Mesendoderm (in vitro differentiated cells): ENCODE measurements around the gene NEDD4L.
"Not testable (repeated sequence)": the region's sequence is repeated elsewhere in the genome, so short reads cannot be mapped to it uniquely, and the experiment has no call there.

ENCODE experiments used
- DNase-seq: peaks from one replicate; pipeline ENCODE4 v3.0.0; 2013
- H2AK5ac ChIP-seq: 2 replicates; pipeline ENCODE4 v1.6.1; 2013; ENCODE audit warnings: low read length, inconsistent platforms
- H2BK120ac ChIP-seq: 2 replicates; pipeline ENCODE4 v1.6.1; 2013; ENCODE audit warnings: low read depth, mild to moderate bottlenecking, low read length, moderate library complexity, mixed read lengths
- H2BK15ac ChIP-seq: replicated peaks from 2 replicates; pipeline ENCODE4 v1.6.1; 2013; ENCODE audit warnings: low read depth, mild to moderate bottlenecking, moderate library complexity
- H2BK5ac ChIP-seq: 2 replicates; pipeline ENCODE4 v1.6.1; 2013; ENCODE audit warnings: low read length, inconsistent platforms
- H3K18ac ChIP-seq: 2 replicates; pipeline ENCODE4 v1.6.1; 2013; ENCODE audit warnings: mild to moderate bottlenecking, low read length, mixed read lengths
- H3K23ac ChIP-seq: one replicate; pipeline ENCODE4 v1.6.1; 2013; ENCODE audit warnings: low read length
- H3K27ac ChIP-seq: 2 replicates; pipeline ENCODE4 v1.5.1; 2013; ENCODE audit warnings: low read depth, mild to moderate bottlenecking, inconsistent platforms, low read length, moderate library complexity
- H3K27me3 ChIP-seq: 2 replicates; pipeline ENCODE4 v1.6.1; 2013; ENCODE audit warnings: low read length, control low read depth, mild to moderate bottlenecking, inconsistent platforms; ENCODE audit not compliant: insufficient read depth, poor library complexity
- H3K36me3 ChIP-seq: 2 replicates; pipeline ENCODE4 v1.6.1; 2013; ENCODE audit warnings: low read length, inconsistent platforms; ENCODE audit not compliant: control insufficient read depth, insufficient read depth
- H3K4ac ChIP-seq: one replicate; pipeline ENCODE4 v1.6.1; 2013; ENCODE audit warnings: low read depth, mild to moderate bottlenecking, low read length, moderate library complexity
- H3K4me1 ChIP-seq: 2 replicates; pipeline ENCODE4 v1.6.1; 2013; ENCODE audit warnings: low read depth, low read length, inconsistent platforms; ENCODE audit not compliant: control insufficient read depth
- H3K4me2 ChIP-seq: 2 replicates; pipeline ENCODE4 v1.6.1; 2013; ENCODE audit warnings: low read length
- H3K4me3 ChIP-seq: 2 replicates; pipeline ENCODE4 v1.5.1; 2013; ENCODE audit warnings: mild to moderate bottlenecking, low read length
- H3K56ac ChIP-seq: one replicate; pipeline ENCODE4 v1.6.1; 2013; ENCODE audit warnings: low read length
- H3K79me1 ChIP-seq: 2 replicates; pipeline ENCODE4 v1.6.1; 2013; ENCODE audit warnings: low read length, inconsistent platforms
- H3K79me2 ChIP-seq: 2 replicates; pipeline ENCODE4 v1.6.1; 2013; ENCODE audit warnings: mild to moderate bottlenecking, low read length; ENCODE audit not compliant: control insufficient read depth, insufficient read depth
- H3K9ac ChIP-seq: 2 replicates; pipeline ENCODE4 v1.6.1; 2013; ENCODE audit warnings: low read length, inconsistent platforms
- H4K5ac ChIP-seq: one replicate; pipeline ENCODE4 v1.6.1; 2013; ENCODE audit warnings: low read length
- H4K8ac ChIP-seq: one replicate; pipeline ENCODE4 v1.6.1; 2013; ENCODE audit warnings: low read depth, mild to moderate bottlenecking, control low read depth, low read length, moderate library complexity
- WGBS: extraction: QIAGEN DNeasy Blood & Tissue Kit; methylation state at CpG from one replicate; pipeline ENCODE4 v1.1.7; 2013; ENCODE audit warnings: low lambda C conversion rate, missing lambda C conversion rate; ENCODE audit not compliant: insufficient coverage; ENCODE audit errors: extremely low coverage; 5-methylcytosine and 5-hydroxymethylcytosine counted together

Gene NEDD4L

GRCh38 chr18:58258692-58259342, 214.8 kb downstream of the NEDD4L start:
- Histone ChIP-seq H3K56ac (no peak overlapping the region), H4K5ac (no peak overlapping the region), H3K27ac (no peak overlapping the region), H3K4me2 (no peak overlapping the region), H3K27me3 (no peaks in the 10 kb centered on the region), H2BK120ac (no peak overlapping the region), H3K4me1 (peaks cover 6% of the 10 kb centered on the region), H3K9ac (no peak overlapping the region), H3K79me2 (no peaks in the 10 kb centered on the region), H3K23ac (no peak overlapping the region), H3K4ac (no peak overlapping the region), H2AK5ac (no peak overlapping the region), H4K8ac (no peak overlapping the region), H2BK5ac (no peak overlapping the region), H3K18ac (no peak overlapping the region), H3K4me3 (no peak overlapping the region), H3K36me3 (no peaks in the 10 kb centered on the region), H3K79me1 (peaks cover 2% of the 10 kb centered on the region), H2BK15ac (no peak overlapping the region)
- WGBS: no CpG with 5 or more reads among the region's 11 CpGs
- DNase-seq: no peak

GRCh38 chr18:58263055-58263957, 219.3 kb downstream of the NEDD4L start:
- no peak overlapping the region for H3K23ac ChIP-seq
- no peak overlapping the region for H2AK5ac ChIP-seq
- H3K4me1 ChIP-seq: peaks cover 2% of the 10 kb centered on the region
- H2BK15ac ChIP-seq: no peak overlapping the region
- DNase-seq: peak; percentile 78
- no peak overlapping the region for H3K56ac ChIP-seq
- H3K79me1 ChIP-seq: peaks cover 6% of the 10 kb centered on the region
- H4K5ac ChIP-seq: no peak overlapping the region
- peaks cover 4% of the 10 kb centered on the region for H3K79me2 ChIP-seq
- H3K36me3 ChIP-seq: no peaks in the 10 kb centered on the region
- H3K9ac ChIP-seq: no peak overlapping the region
- no peak overlapping the region for H2BK120ac ChIP-seq
- H3K4me2 ChIP-seq: no peak overlapping the region
- no peak overlapping the region for H3K18ac ChIP-seq
- no peak overlapping the region for H3K27ac ChIP-seq
- H3K27me3 ChIP-seq: no peaks in the 10 kb centered on the region
- H2BK5ac ChIP-seq: no peak overlapping the region
- no CpG with 5 or more reads among the region's 7 CpGs for WGBS
- no peak overlapping the region for H3K4ac ChIP-seq
- H3K4me3 ChIP-seq: no peak overlapping the region
- H4K8ac ChIP-seq: no peak overlapping the region

GRCh38 chr18:58264075-58264474, 220.0 kb downstream of the NEDD4L start:
- Histone ChIP-seq H3K27me3 (no peaks in the 10 kb centered on the region), H3K79me2 (peaks cover 4% of the 10 kb centered on the region), H3K4me1 (peaks cover 2% of the 10 kb centered on the region), H3K4me3 (no peak overlapping the region), H3K9ac (no peak overlapping the region), H3K36me3 (no peaks in the 10 kb centered on the region), H2BK120ac (no peak overlapping the region), H3K56ac (no peak overlapping the region), H2AK5ac (no peak overlapping the region), H3K79me1 (peaks cover 6% of the 10 kb centered on the region), H2BK5ac (no peak overlapping the region), H3K4ac (no peak overlapping the region), H3K18ac (no peak overlapping the region), H3K23ac (no peak overlapping the region), H3K27ac (no peak overlapping the region), H3K4me2 (no peak overlapping the region), H4K8ac (no peak overlapping the region), H2BK15ac (no peak overlapping the region), H4K5ac (no peak overlapping the region)
- no peak for DNase-seq
- no CpG with 5 or more reads among the region's 5 CpGs for WGBS

GRCh38 chr18:58264840-58265239, 220.8 kb downstream of the NEDD4L start:
- H2BK15ac ChIP-seq: no peak overlapping the region
- H3K56ac ChIP-seq: no peak overlapping the region
- DNase-seq: no peak
- H4K5ac ChIP-seq: no peak overlapping the region
- no CpG with 5 or more reads among the region's 2 CpGs for WGBS
- no peak overlapping the region for H2AK5ac ChIP-seq
- H3K27me3 ChIP-seq: no peaks in the 10 kb centered on the region
- no peak overlapping the region for H3K4ac ChIP-seq
- no peak overlapping the region for H3K23ac ChIP-seq
- H3K18ac ChIP-seq: no peak overlapping the region
- H4K8ac ChIP-seq: no peak overlapping the region
- H3K4me2 ChIP-seq: no peak overlapping the region
- H3K27ac ChIP-seq: no peak overlapping the region
- H2BK120ac ChIP-seq: no peak overlapping the region
- no peak overlapping the region for H3K9ac ChIP-seq
- no peaks in the 10 kb centered on the region for H3K36me3 ChIP-seq
- no peak overlapping the region for H2BK5ac ChIP-seq
- H3K4me3 ChIP-seq: no peak overlapping the region
- peaks cover 4% of the 10 kb centered on the region for H3K79me2 ChIP-seq
- H3K79me1 ChIP-seq: peaks cover 5% of the 10 kb centered on the region
- no peaks in the 10 kb centered on the region for H3K4me1 ChIP-seq

- H3K79me1 ChIP-seq, H3K4me2 ChIP-seq, H2BK120ac ChIP-seq, H2BK5ac ChIP-seq, H3K27me3 ChIP-seq, H3K9ac ChIP-seq, H2BK15ac ChIP-seq, H3K56ac ChIP-seq, H3K4me3 ChIP-seq, H4K5ac ChIP-seq, H3K23ac ChIP-seq, H2AK5ac ChIP-seq, H3K36me3 ChIP-seq, H3K4ac ChIP-seq, H3K18ac ChIP-seq, H3K4me1 ChIP-seq, H4K8ac ChIP-seq, H3K79me2 ChIP-seq, DNase-seq, H3K27ac ChIP-seq: not testable (repeated sequence)
- no CpG with 5 or more reads among the region's 3 CpGs for WGBS
Observed at GRCh38 chr18:58265489-58265888, 221.5 kb downstream of the NEDD4L start.
